ENCODE measurements around the gene TAP1. TPM values are rescaled to one million over a fixed set of nuclear protein-coding genes. Genes with fewer than 3 reads are reported as not detected.
A peak's percentile ranks its signal among the peaks of the same experiment; 100 is the strongest.

Gene TAP1
- total and polyA plus RNA-seq, 12 donors = 19.7 to 77.9 (median 50.8) TPM

DNA sequence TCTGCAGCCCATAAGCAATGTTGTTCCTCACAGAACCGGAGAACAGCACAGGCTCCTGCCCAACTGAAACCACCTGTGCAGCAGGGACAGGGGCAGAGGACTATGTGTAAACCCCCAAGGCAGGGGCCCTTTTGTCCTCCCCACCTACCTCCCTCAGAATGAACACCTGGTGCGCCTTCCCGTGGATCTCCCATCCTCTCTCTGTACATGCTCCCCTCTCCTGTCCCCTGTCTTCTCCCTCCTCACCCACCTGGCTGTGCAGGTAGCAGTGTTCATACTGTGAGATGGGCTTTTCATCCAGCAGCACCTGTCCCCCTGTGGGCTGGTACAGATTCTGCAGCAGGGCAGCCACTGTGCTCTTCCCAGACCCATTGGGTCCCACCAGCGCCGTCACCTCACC is 23.5 kb downstream of the TAP1 start:
- 96 to 99% (median 97%) methylated on average over 5 of the region's 5 CpGs for WGBS, 4 donors
- no peaks in the 10 kb centered on the region for H3K9me3 ChIP-seq (replicated peaks in 1 of 3)
- intact Hi-C loops (cut with DNase I) = no loop called here
- TF ChIP-seq, protein P1, sequence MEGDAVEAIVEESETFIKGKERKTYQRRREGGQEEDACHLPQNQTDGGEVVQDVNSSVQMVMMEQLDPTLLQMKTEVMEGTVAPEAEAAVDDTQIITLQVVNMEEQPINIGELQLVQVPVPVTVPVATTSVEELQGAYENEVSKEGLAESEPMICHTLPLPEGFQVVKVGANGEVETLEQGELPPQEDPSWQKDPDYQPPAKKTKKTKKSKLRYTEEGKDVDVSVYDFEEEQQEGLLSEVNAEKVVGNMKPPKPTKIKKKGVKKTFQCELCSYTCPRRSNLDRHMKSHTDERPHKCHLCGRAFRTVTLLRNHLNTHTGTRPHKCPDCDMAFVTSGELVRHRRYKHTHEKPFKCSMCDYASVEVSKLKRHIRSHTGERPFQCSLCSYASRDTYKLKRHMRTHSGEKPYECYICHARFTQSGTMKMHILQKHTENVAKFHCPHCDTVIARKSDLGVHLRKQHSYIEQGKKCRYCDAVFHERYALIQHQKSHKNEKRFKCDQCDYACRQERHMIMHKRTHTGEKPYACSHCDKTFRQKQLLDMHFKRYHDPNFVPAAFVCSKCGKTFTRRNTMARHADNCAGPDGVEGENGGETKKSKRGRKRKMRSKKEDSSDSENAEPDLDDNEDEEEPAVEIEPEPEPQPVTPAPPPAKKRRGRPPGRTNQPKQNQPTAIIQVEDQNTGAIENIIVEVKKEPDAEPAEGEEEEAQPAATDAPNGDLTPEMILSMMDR (IDR thresholded peaks at IDR 0.05) = no peak
- no peak for TF ChIP-seq POLR2A (IDR thresholded peaks at IDR 0.05)
- no peaks in the 10 kb centered on the region for H3K4me1 ChIP-seq (replicated peaks in 1 of 2)
- H3K27ac ChIP-seq = no peak overlapping the region
- no peak for DNase-seq
- H3K36me3 ChIP-seq (replicated peaks in 1 of 2) = peaks cover 0 to 32% of the 10 kb centered on the region in 2 donors
- H3K4me3 ChIP-seq = no peak overlapping the region
- no peaks in the 10 kb centered on the region for H3K27me3 ChIP-seq

DNA sequence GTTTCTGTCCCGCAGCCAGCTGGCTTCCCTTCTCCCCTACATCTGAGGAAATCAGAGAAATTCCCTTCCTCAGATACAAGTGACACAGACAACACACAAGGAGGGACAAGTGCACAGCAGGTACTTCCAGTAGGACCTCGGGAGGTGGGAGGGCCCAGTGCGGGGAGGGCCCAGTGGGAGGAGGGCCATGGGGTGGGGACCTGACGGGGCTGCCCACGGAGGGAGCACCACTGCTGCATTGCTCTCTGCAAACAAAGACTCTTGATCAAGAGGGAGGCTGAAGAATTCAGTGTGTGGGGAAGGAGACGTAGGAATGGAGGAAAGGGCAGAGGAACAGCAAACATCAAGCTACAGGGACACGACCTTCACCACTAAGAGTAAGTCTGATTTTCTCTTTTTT is 24.0 kb downstream of the TAP1 start:
- Histone ChIP-seq H3K4me1 (replicated peaks in 1 of 2) (no peaks in the 10 kb centered on the region), H3K27me3 (no peaks in the 10 kb centered on the region), H3K9me3 (replicated peaks in 1 of 3) (no peaks in the 10 kb centered on the region), H3K36me3 (replicated peaks in 1 of 2) (peaks cover 0 to 29% of the 10 kb centered on the region in 2 donors), H3K4me3 (no peak overlapping the region), H3K27ac (no peak overlapping the region)
- WGBS, 4 donors = 78 to 83% (median 82%) methylated on average over 7 of the region's 7 CpGs
- DNase-seq = no peak
- no peak for TF ChIP-seq POLR2A (IDR thresholded peaks at IDR 0.05)
- TF ChIP-seq, protein P1 (IDR thresholded peaks at IDR 0.05) = no peak
- intact Hi-C loops (cut with DNase I) = loop anchor here in 1 of 2 donors (5.0 kb wide), 1 partner anchor 38 kb away; no protein-coding TSS in a partner anchor

DNA sequence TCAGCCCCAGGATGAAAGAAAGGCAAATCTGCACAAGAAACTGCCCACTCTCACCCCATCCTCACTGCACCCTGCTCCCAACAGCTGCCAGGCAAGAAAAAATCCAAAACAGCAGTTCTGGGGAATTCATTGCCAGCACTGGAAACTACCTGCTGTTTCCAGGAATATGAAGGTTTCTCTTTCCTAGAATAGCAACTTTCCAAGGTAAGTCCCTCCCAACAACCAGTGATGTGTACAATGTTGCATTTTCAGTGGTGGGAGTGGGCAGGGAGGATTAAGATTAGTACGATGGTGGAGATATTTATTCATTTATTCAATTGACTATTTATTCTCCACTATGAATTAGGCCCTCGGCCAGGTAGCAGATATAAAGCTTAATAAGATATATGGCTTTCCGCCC is 26.5 kb downstream of the TAP1 start:
- Histone ChIP-seq H3K36me3 (replicated peaks in 1 of 2) (peaks cover 0 to 29% of the 10 kb centered on the region in 2 donors), H3K27me3 (no peaks in the 10 kb centered on the region), H3K4me3 (no peak overlapping the region), H3K27ac (no peak overlapping the region), H3K9me3 (replicated peaks in 1 of 3) (no peaks in the 10 kb centered on the region), H3K4me1 (replicated peaks in 1 of 2) (no peaks in the 10 kb centered on the region)
- 79 to 81% (median 80%) methylated on average over 3 of the region's 3 CpGs for WGBS, 4 donors
- DNase-seq = no peak
- intact Hi-C loops (cut with DNase I) = loop anchor here in 1 of 2 donors (5.0 kb wide), 1 partner anchor 40 kb away; no protein-coding TSS in a partner anchor
- TF ChIP-seq, protein P1 (IDR thresholded peaks at IDR 0.05) = no peak
- TF ChIP-seq POLR2A (IDR thresholded peaks at IDR 0.05) = no peak

DNA sequence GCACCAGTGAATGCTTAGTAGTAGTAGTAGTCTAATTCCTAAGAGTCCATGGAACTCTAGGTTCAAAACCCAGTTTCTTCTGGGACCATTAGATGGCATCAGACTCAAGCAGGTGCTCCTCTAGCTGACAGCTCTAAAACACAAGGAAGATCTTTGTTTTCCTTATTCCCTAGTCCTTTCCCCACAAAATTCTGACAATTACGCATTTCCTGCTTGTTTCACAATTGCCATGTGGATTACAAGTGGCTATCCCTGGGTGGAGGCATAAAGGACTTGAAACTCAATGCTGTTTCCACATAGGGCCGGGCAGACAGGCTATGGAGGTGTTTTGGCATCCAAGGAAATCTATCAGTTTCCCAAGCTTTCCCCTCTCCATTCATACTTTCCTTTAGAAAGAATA is 27.5 kb downstream of the TAP1 start:
- no peak for DNase-seq
- H3K27ac ChIP-seq = no peak overlapping the region
- intact Hi-C loops (cut with DNase I) = loop anchor here in 1 of 2 donors (5.0 kb wide), 1 partner anchor 41 kb away; no protein-coding TSS in a partner anchor
- no peaks in the 10 kb centered on the region for H3K27me3 ChIP-seq
- 37 to 53% (median 47%) methylated on average over 2 of the region's 2 CpGs for WGBS, 4 donors
- TF ChIP-seq, protein P1 (IDR thresholded peaks at IDR 0.05) = peak in 5 of 6 experiments; percentile 21 to 47 (median 45)
- TF ChIP-seq POLR2A (IDR thresholded peaks at IDR 0.05) = no peak
- peaks cover 0 to 24% of the 10 kb centered on the region in 2 donors for H3K36me3 ChIP-seq (replicated peaks in 1 of 2)
- no peaks in the 10 kb centered on the region for H3K9me3 ChIP-seq (replicated peaks in 1 of 3)
- no peaks in the 10 kb centered on the region for H3K4me1 ChIP-seq (replicated peaks in 1 of 2)
- no peak overlapping the region for H3K4me3 ChIP-seq
